Renal pelvis (tissue), 4 donors: ENCODE results near the gene NCOA7. TPM values are rescaled to one million over a fixed set of nuclear protein-coding genes. Genes with fewer than 3 reads are reported as not detected.
"Not testable (repeated sequence)": the region's sequence is repeated elsewhere in the genome, so short reads cannot be mapped to it uniquely, and the experiment has no call there.

Source experiments
- DNase-seq: peaks from one replicate; pipeline ENCODE4 v3.0.0-alpha.2; 2013
- polyA plus RNA-seq, 3 donors: library from polyadenylated mRNA; unstranded; fragments of 120-200 nt; gene quantifications; one replicate each; pipeline ENCODE4 v1.2.1, GENCODE V29; 2013; ENCODE audit not compliant: insufficient read length in 3 of 3

NCOA7 gene
- polyA plus RNA-seq, 3 donors = 31.4 to 50.9 (median 42.6) TPM

- no peak for DNase-seq
These were observed 122.4 kb downstream of the NCOA7 start for GRCh38 chr6:125913145-125913544.

- DNase-seq = no peak
These were observed 123.1 kb downstream of the NCOA7 start for GRCh38 chr6:125913864-125914351.

DNA sequence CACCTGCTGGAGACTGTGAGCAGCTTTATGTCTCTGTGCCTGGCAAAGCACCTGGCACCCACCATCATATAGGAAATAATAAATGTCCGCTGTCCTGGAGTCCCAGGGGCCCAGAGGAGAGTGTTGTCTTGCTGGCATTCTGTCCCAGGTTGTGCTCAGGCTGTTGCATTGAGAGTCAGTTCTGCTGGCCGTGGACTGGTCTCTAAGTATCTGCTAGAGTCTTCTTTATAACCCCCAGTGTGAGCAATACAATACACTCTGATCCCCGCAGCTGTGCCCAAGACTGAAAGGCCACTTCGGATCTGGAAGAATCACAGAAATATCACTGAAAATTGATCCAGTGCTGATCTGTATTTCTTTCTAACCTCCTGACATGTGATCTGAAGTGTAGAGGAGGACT is 127.5 kb downstream of the NCOA7 start:
- no peak for DNase-seq

DNA sequence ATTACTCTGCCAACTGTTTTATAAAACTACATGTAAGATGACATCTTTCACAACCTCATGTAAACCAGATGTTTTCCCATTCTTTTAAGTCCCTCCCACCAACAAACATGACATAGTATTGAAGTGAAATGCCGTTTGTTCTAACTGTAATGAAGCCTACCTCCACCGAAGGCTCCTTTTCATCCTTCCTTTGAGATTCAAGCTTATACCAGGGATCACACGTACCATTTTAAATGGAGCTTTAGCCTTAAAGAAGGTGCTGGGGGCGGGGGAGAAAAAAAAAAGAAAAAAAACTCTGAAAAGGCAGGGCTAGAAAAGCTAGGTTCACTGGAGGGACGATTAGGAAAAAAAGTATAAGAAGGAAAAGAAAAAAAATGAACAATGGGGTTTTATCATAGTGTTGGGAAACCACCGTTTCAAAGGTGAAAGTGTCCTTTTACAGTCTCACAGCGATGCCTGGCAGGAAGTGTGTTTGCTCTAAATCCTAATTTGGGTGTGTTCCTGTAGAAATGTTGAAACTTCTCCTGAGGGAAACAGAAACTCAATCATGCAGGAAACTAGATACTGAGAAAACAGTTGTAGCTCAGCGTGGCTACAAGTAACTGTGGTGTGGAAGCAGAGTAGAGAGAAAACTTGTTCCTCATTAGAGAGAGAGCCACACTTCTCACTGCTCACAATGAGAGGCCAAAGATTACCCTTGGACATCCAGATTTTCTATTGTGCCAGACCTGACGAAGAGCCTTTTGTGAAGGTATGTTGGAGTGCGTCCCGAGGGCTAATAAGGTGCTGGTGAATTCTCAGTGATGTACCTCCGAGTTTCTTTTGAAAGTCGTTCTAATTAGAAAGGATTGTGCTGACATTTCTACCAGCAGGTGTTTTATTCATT is 128.2 kb downstream of the NCOA7 start:
- DNase-seq = peak; percentile 84

GRCh38 chr6:125919618-125920017 is 128.9 kb downstream of the NCOA7 start:
- DNase-seq = no peak

DNA sequence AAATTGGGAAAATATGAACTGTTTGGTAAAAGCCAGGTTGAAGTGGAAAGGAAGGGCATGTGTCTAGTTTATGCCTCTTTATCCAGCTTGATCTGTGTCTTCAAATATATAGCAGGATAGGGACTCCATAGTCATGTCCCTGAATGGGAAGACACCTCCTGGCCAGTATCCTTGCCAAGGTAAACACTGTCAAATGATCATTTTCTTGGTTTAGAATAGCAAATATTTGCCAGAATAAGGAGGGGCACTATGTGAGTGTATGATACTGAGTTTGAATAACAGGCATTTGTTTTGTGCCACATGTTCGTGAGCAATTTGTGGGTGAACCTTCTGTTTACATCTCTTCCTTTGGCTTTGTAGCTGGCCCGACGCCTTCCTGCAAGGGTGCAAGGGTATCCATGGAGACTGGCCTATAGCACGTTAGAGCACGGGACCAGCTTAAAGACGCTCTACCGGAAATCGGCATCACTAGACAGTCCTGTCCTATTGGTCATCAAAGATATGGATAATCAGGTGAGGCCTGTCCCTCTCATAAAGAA is 131.6 kb downstream of the NCOA7 start:
- DNase-seq = no peak

GRCh38 chr6:125923366-125923877 is 132.7 kb downstream of the NCOA7 start:
- DNase-seq = no peak

- no peak for DNase-seq
These were observed 133.4 kb downstream of the NCOA7 start for GRCh38 chr6:125924169-125924568.

DNA sequence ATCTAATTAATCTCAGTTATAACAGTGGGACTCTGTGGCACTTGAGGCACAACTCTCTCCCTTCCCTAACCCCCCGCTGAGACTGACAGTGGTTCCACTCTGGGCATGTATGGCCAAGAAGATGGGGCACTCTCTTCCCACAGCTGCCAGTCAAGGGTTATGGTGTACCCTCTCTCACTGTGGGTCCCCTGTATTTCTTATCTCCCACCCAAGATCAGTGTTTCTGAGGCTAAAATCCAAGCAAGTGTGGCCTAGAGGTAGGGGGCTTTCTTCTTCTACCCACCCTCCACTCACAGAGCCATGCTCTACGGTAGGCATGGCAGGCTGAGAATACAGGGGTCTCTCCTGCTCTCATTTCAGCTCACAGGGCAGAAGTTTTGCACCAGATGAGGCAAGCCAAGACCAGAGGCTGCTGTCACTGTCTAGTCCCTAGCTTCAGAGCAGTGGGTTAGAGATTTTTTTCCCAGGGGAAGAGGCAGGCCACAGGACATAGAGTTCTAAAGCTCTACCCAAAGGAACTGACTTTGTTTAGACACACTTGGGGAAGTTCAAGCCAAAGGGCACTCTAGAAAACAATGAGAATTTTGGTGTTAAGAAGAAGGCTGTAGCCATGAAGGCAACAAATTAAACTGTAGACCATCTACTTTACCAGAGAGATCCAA is 134.1 kb downstream of the NCOA7 start:
- DNase-seq = no peak

GRCh38 chr6:125926711-125927110 is 136.0 kb downstream of the NCOA7 start:
- DNase-seq = no peak

GRCh38 chr6:125927761-125928160 is 137.0 kb downstream of the NCOA7 start:
- no peak for DNase-seq

DNA sequence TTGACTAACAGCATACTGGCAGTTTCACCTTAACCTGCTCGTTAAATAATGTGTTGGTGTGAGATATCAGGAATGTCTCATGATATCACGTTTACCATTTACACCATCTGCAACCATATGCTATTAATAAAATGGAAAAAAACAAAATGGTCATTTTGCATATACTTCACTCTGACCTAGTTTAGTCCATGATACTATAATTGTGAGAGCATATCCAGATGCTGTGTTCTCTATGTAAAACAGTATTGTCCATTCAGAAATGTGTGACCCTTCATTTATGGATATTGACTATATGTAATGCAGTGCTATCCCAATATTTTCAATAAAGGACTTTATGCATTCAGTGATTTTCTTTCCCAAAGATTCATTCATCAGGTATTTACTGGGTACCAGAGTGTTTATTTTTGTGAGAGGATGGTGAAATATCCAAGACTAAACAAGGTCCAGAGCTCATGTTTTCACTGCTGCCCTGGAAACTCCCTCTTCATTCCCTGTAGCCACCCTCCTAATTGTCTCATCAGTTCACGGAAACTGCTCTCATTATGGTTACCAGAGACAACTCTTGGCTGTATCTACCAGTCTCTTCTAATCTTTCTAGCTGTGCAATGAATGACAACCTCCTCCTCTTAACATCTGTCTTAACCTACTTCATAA is 140.1 kb downstream of the NCOA7 start:
- no peak for DNase-seq

GRCh38 chr6:125931733-125932450 is 141.1 kb downstream of the NCOA7 start:
- no peak for DNase-seq

GRCh38 chr6:125932451-125932795 is 141.7 kb downstream of the NCOA7 start:
- no peak for DNase-seq

DNA sequence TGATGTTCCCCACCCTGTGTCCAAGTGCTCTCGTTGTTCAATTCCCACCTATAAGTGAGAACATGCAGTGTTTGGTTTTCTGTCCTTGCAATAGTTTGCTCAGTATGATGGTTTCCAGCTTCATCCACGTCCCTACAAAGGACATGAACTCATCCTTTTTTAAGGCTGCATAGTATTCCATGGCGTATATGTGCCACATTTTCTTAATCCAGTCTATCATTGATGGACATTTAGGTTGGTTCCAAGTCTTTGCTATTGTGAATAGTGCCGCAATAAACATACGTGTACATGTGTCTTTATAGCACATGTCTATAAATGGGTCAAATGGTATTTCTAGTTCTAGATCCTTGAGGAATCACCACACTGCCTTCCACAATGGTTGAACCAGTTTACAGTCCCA is 144.8 kb downstream of the NCOA7 start:
- DNase-seq = not testable (repeated sequence)

GRCh38 chr6:125939026-125939425 is 148.3 kb downstream of the NCOA7 start:
- DNase-seq = no peak

- DNase-seq = no peak
These were observed 149.0 kb downstream of the NCOA7 start for GRCh38 chr6:125939791-125940190.

- no peak for DNase-seq
These were observed 149.7 kb downstream of the NCOA7 start for GRCh38 chr6:125940247-125941041.

- DNase-seq = no peak
These were observed 152.1 kb downstream of the NCOA7 start for GRCh38 chr6:125942672-125943527.
